ENCODE results near the gene NHLRC1. TPM values are rescaled to one million over a fixed set of nuclear protein-coding genes. Genes with fewer than 3 reads are reported as not detected.

NHLRC1 gene
- total and polyA plus RNA-seq, 10 of the 15 experiments (the other 5 are each of a cell fraction or from before 2014, with no cell fraction given): 0.04 to 0.22 (median 0.12) TPM; not detected in 2

- TF ChIP-seq RB1 (IDR thresholded peaks at IDR 0.05; ENCODE audit: borderline replicate concordance) (peak; percentile 51; the same call in 1 of the 2 replicates), RUNX3 (IDR thresholded peaks at IDR 0.05; ENCODE audit: low read length) (no peak), FOXM1 (IDR thresholded peaks at IDR 0.05; ENCODE audit: low read depth, low read length) (no peak), RFX5 (IDR thresholded peaks at IDR 0.05; ENCODE audit: low read depth, low read length) (no peak), DPF2 (IDR thresholded peaks at IDR 0.05) (peak; percentile 63), YY1 (IDR thresholded peaks at IDR 0.05; ENCODE audit: low read depth, low read length) (peak; percentile 22; the same call in 1 of the 2 replicates), SUZ12 (IDR thresholded peaks at IDR 0.05; ENCODE audit: unreplicated experiment) (no peak), BRCA1 (IDR thresholded peaks at IDR 0.05; ENCODE audit: low read depth, low read length) (no peak), CHD2 (IDR thresholded peaks at IDR 0.05; ENCODE audit: borderline replicate concordance, low read depth, low read length) (no peak; the same call in 1 of the 2 replicates), KLF5 (IDR thresholded peaks at IDR 0.05; ENCODE audit: partially characterized antibody) (peak; percentile 72), CUX1 (IDR thresholded peaks at IDR 0.05; ENCODE audit: insufficient replicate concordance, low read depth, low read length) (no peak), IRF3 (IDR thresholded peaks at IDR 0.05) (no peak), NKRF (conservative IDR thresholded peaks at IDR 0.05) (peak; percentile 74), CHD4 (IDR thresholded peaks at IDR 0.05) (no peak), POLR2AphosphoS5 (IDR thresholded peaks at IDR 0.05; ENCODE audit: low read length) (no peak), CBX3 (IDR thresholded peaks at IDR 0.05; ENCODE audit: borderline replicate concordance, low read depth) (no peak), TAF1 (IDR thresholded peaks at IDR 0.05; ENCODE audit: borderline replicate concordance, low read depth, low read length) (no peak), SPI1 (IDR thresholded peaks at IDR 0.05; ENCODE audit: borderline replicate concordance, insufficient read depth, low read depth, low read length) (peak; percentile 64), MEF2B (IDR thresholded peaks at IDR 0.05; ENCODE audit: partially characterized antibody, poor library complexity, severe bottlenecking) (no peak), IRF5 (IDR thresholded peaks at IDR 0.05; ENCODE audit: borderline replicate concordance) (no peak)
Measured at GRCh38 chr6:18155150-18155863, 32.8 kb upstream of the NHLRC1 start, which contains the start of gene KDM1B (continued).

Data from GM12878 (cell line).